Testis (tissue), 3 donors: ENCODE data around the gene GRM2. TPM values are rescaled to one million over a fixed set of nuclear protein-coding genes. Genes with fewer than 3 reads are reported as not detected.
"Not testable (repeated sequence)": the region's sequence is repeated elsewhere in the genome, so short reads cannot be mapped to it uniquely, and the experiment has no call there.

Experiments used
- DNase-seq: peaks from one replicate; pipeline ENCODE4 v3.0.0-alpha.2; 2019
- H3K27ac ChIP-seq, 2 donors: fragments of 200-600 bp; sonication (generic); one replicate each; pipeline ENCODE4 v1.5.1; 2019
- H3K27me3 ChIP-seq: fragments of 200-600 bp; sonication (generic); one replicate; pipeline ENCODE4 v1.5.1; 2019
- H3K36me3 ChIP-seq: fragments of 200-600 bp; sonication (generic); one replicate; pipeline ENCODE4 v1.5.1; 2017; ENCODE audit warnings: low read depth; ENCODE audit errors: missing control alignments
- H3K4me1 ChIP-seq: fragments of 200-600 bp; sonication (generic); one replicate; pipeline ENCODE4 v1.5.1; 2019
- H3K4me3 ChIP-seq, 2 donors: fragments of 200-600 bp; sonication (generic); one replicate each; pipeline ENCODE4 v1.5.1; 2017 to 2019
- H3K9me3 ChIP-seq: fragments of 200-600 bp; sonication (generic); one replicate; pipeline ENCODE4 v1.5.1; 2017
- POLR2A ChIP-seq: fragments of 450-650 bp; IDR thresholded peaks from one replicate; pipeline ENCODE4 v1.6.1; 2017; ENCODE audit warnings: antibody characterized with exemption, mild to moderate bottlenecking, moderate library complexity
- WGBS, 2 donors: methylation state at CpG; one replicate each; pipeline ENCODE4 v1.1.5; 2018; 5-methylcytosine and 5-hydroxymethylcytosine counted together
- intact Hi-C: fragments of 100-400 bp; cut with DNase I; formaldehyde crosslinking; loops from one replicate; pipeline ENCODE4 v1.15.1; 2023; ENCODE audit warnings: low total_unique reads
- polyA plus RNA-seq: library from polyadenylated mRNA; stranded (reverse); fragments of 350-450 nt; fragmentation: Illumina TruSeq; extraction: RNeasy Lipid Tissue Mini Kit (QIAGEN cat#74804); gene quantifications from one replicate; pipeline ENCODE4 v1.2.3, GENCODE V29; 2014; ENCODE audit warnings: low read depth, low replicate concordance; ENCODE audit not compliant: insufficient read depth
- total RNA-seq, 2 donors: library from RNA; depleted of rRNA; stranded (reverse); fragments of >200 nt; gene quantifications; one replicate each; pipeline ENCODE4 v1.2.3, GENCODE V29; 2016
- TF ChIP-seq, protein P1 (sequence below), 3 experiments: fragments of 450-650 bp in 2 of 3; fragments of 200-600 bp in 1 of 3; sonication (generic) in 1 of 3; IDR thresholded peaks; one replicate each; pipeline ENCODE4 v1.5.1; 2016 to 2019; ENCODE audit warnings: antibody characterized with exemption in 3 of 3, mild to moderate bottlenecking in 2 of 3, moderate library complexity in 1 of 3

Gene GRM2
- total and polyA plus RNA-seq, 3 donors from 2014 or later: 10.7 to 34.7 (median 16.9) TPM

DNA sequence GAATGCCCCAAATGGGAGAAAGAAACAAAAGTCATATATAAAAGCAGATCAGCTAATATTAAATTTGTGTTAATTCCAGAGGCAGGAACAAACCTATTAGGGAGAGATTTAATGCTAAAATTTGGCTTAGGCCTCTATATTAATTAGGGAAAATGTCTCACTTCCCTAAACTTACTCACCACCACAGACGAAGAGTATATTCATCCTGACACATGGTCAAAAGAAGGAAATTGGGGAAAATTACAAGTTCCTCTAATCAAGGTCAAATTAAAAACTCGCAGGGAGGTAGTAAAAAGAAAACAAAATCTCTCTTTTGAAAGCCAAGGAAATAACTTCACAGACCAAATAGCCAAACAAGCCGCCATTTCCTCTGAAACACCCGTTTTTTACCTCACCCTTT, 32.2 kb downstream of the GRM2 start:
- WGBS, 2 donors: 53 to 59% methylated on average over 4 of the region's 4 CpGs
- Histone ChIP-seq H3K9me3 (no peaks in the 10 kb centered on the region), H3K4me1 (no peaks in the 10 kb centered on the region), H3K27ac (no peak overlapping the region), H3K27me3 (no peaks in the 10 kb centered on the region), H3K4me3 (no peak overlapping the region), H3K36me3 (no peaks in the 10 kb centered on the region)
- intact Hi-C loops: no loop called here
- TF ChIP-seq POLR2A: no peak
- TF ChIP-seq, protein P1, sequence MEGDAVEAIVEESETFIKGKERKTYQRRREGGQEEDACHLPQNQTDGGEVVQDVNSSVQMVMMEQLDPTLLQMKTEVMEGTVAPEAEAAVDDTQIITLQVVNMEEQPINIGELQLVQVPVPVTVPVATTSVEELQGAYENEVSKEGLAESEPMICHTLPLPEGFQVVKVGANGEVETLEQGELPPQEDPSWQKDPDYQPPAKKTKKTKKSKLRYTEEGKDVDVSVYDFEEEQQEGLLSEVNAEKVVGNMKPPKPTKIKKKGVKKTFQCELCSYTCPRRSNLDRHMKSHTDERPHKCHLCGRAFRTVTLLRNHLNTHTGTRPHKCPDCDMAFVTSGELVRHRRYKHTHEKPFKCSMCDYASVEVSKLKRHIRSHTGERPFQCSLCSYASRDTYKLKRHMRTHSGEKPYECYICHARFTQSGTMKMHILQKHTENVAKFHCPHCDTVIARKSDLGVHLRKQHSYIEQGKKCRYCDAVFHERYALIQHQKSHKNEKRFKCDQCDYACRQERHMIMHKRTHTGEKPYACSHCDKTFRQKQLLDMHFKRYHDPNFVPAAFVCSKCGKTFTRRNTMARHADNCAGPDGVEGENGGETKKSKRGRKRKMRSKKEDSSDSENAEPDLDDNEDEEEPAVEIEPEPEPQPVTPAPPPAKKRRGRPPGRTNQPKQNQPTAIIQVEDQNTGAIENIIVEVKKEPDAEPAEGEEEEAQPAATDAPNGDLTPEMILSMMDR (IDR thresholded peaks at IDR 0.05): no peak
- no peak for DNase-seq

DNA sequence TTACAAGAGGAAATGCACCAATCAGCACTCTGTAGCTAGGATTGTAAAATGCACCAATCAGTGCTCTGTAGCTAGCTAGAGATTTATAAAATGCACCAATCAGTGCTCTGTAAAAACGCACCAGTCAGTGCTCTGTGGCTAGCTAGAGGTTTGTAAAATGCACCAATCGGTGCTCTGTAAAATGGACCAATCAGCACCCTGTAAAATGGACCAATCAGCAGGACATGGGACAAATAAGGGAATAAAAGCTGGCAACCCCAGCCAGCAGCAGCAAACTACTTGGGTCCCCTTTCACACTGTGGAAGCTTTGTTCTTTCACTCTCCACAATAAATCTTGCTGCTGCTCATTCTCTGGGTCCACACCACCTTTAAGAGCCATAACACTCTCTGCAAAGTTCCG, 35.5 kb downstream of the GRM2 start:
- DNase-seq, H3K4me1 ChIP-seq, H3K9me3 ChIP-seq, H3K27ac ChIP-seq, H3K36me3 ChIP-seq, H3K27me3 ChIP-seq, H3K4me3 ChIP-seq, intact Hi-C loops: not testable (repeated sequence)
- 73% methylated on average over 3 of the region's 3 CpGs for WGBS, 2 donors

DNA sequence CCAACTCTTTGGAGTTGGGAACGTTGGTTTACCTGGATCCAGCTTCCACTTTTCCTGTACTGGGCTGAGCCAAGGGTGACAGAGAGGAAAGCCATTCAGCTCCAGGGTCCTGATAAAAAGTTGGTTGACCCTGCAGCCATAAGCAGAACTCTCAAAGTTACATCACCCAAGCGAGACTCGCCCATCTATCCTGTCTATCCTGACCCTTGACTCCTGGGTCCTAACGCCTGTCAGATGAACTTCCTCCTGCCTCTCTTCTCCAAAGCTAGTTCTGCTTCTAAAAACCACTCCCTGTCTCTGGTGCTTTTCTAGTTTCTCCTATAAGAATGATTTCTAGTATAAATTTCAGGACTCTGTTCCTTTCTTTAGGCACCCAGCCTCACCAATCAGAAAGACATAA, 36.1 kb downstream of the GRM2 start:
- 52 to 72% methylated on average over 4 of the region's 4 CpGs for WGBS, 2 donors
- intact Hi-C loops, H3K4me1 ChIP-seq, H3K36me3 ChIP-seq, H3K27ac ChIP-seq, DNase-seq, H3K4me3 ChIP-seq, H3K27me3 ChIP-seq, H3K9me3 ChIP-seq: not testable (repeated sequence)

DNA sequence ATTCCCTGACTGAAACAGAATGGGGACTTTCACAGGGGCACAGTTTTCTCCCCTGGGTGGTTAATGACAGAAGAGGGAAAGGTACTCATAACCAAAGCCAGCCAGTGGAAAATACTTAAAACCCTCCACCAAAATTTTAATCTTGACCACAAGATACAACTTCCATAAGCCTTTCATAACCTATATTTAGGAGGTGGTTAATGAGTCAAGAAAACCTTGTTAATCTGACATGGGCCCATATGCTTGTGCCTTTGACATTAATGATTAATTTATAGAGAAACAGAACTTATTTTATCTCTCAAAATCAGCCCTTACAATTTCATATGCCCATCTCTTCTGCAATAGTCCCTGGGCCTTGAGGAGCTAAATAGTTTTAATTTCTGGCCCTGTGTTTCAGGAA, 41.0 kb downstream of the GRM2 start:
- Histone ChIP-seq H3K4me1 (no peaks in the 10 kb centered on the region), H3K27ac (no peak overlapping the region), H3K36me3 (no peaks in the 10 kb centered on the region), H3K27me3 (no peaks in the 10 kb centered on the region), H3K9me3 (no peaks in the 10 kb centered on the region), H3K4me3 (no peak overlapping the region)
- intact Hi-C loops: no loop called here
- DNase-seq: no peak
- TF ChIP-seq POLR2A: no peak
- TF ChIP-seq, protein P1 (IDR thresholded peaks at IDR 0.05): no peak

DNA sequence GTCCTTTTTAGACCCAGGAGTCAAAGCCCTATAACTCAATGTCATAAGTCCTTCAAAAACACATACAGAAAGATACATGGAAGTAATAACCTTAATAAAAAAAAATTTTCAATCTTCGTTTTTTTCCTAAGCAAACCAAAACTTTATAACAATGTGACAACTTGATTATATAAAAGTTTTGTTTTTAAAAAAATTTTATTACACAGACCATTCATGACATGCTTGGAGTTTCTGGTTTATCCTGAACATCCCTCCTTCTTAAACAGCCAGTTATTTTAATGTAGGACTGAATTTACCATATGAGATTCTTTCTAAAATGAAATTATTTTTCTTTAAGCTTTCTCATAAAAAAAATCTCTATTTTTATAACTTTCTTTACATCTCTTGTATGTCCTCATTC, 41.5 kb downstream of the GRM2 start:
- intact Hi-C loops: no loop called here
- 31 to 55% methylated on average over 1 of the region's 1 CpG for WGBS, 2 donors
- no peak for DNase-seq
- Histone ChIP-seq H3K9me3 (no peaks in the 10 kb centered on the region), H3K27ac (no peak overlapping the region), H3K4me3 (no peak overlapping the region), H3K36me3 (no peaks in the 10 kb centered on the region), H3K27me3 (no peaks in the 10 kb centered on the region), H3K4me1 (no peaks in the 10 kb centered on the region)
- TF ChIP-seq, protein P1 (IDR thresholded peaks at IDR 0.05): no peak
- no peak for TF ChIP-seq POLR2A

DNA sequence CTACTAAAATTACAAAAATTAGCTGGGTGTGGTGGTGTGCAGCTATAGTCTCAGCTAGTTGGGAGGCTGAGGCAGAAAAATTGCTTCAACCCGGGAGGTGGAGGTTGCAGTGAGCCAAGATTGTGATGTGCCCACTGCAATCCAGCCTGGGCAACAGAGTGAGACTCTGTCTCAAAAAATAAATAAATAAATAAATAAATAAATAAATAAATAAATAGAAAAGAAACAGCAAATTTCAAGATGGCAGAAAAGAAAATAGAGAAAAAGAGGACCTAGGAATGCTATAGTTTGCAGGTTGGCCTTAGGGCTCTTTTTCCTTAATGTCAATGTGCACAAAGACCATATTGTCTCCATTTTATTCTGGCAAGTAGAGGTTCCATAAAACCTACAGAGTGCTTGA, 44.0 kb downstream of the GRM2 start:
- Histone ChIP-seq H3K4me3 (no peak overlapping the region), H3K27ac (no peak overlapping the region), H3K36me3 (no peaks in the 10 kb centered on the region), H3K9me3 (no peaks in the 10 kb centered on the region), H3K4me1 (no peaks in the 10 kb centered on the region), H3K27me3 (no peaks in the 10 kb centered on the region)
- intact Hi-C loops: no loop called here
- DNase-seq: no peak
- TF ChIP-seq POLR2A: no peak
- TF ChIP-seq, protein P1 (IDR thresholded peaks at IDR 0.05): no peak
- WGBS, 2 donors: 100% methylated on average over 1 of the region's 1 CpG
